ENCODE results near the gene KIF5B. TPM values are rescaled to one million over a fixed set of nuclear protein-coding genes. Genes with fewer than 3 reads are reported as not detected.
"Not testable (repeated sequence)": the region's sequence is repeated elsewhere in the genome, so short reads cannot be mapped to it uniquely, and the experiment has no call there.

KIF5B gene
- total and polyA plus RNA-seq, 12 donors: 30.1 to 205 (median 155) TPM

DNA sequence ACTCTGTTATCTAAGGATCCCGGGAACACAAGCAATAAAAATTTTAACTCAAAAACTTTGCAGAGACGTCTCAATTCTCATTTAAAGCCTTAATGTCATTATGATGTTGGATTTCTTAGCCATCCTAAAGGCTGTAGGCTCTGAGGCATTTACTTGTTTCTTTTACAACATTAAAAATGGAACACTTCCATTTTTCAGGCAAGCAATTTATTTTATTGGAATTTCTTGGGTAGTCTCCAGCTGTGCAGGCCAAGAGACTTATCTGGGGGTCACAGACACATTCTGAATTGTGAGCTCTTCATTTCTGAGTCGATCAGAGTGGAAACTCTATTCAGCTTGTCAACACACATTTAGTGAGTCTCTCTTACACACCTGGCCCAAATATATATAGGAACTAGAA, 48.0 kb upstream of the KIF5B start:
- TF ChIP-seq CTCF (IDR thresholded peaks at IDR 0.05): no peak
- 55 to 56% methylated on average over 3 of the region's 3 CpGs for WGBS, 2 donors
- Histone ChIP-seq H3K27ac (no peak overlapping the region), H3K27me3 (no peaks in the 10 kb centered on the region), H3K9me3 (peaks cover 0 to 6% (median 0%) of the 10 kb centered on the region in 11 donors), H3K4me3 (no peak overlapping the region), H3K36me3 (no peaks in the 10 kb centered on the region), H3K4me1 (peaks cover 0 to 10% (median 0%) of the 10 kb centered on the region in 9 donors)
- ATAC-seq: no peak
- intact Hi-C loops (cut with DNase I): no loop called here
- DNase-seq: no peak

- Histone ChIP-seq H3K27ac (no peak overlapping the region), H3K4me1 (peaks cover 0 to 10% (median 0%) of the 10 kb centered on the region in 9 donors), H3K9me3 (peaks cover 0 to 10% (median 0%) of the 10 kb centered on the region in 11 donors), H3K4me3 (no peak overlapping the region), H3K27me3 (no peaks in the 10 kb centered on the region), H3K36me3 (no peaks in the 10 kb centered on the region)
- ATAC-seq: no peak
- no peak for DNase-seq
- intact Hi-C loops (cut with DNase I): no loop called here
- WGBS, 2 donors: 68 to 82% methylated on average over 3 of the region's 3 CpGs
- no peak for TF ChIP-seq CTCF (IDR thresholded peaks at IDR 0.05)
Observed at GRCh38 chr10:32103721-32104120, 47.5 kb upstream of the KIF5B start.

DNA sequence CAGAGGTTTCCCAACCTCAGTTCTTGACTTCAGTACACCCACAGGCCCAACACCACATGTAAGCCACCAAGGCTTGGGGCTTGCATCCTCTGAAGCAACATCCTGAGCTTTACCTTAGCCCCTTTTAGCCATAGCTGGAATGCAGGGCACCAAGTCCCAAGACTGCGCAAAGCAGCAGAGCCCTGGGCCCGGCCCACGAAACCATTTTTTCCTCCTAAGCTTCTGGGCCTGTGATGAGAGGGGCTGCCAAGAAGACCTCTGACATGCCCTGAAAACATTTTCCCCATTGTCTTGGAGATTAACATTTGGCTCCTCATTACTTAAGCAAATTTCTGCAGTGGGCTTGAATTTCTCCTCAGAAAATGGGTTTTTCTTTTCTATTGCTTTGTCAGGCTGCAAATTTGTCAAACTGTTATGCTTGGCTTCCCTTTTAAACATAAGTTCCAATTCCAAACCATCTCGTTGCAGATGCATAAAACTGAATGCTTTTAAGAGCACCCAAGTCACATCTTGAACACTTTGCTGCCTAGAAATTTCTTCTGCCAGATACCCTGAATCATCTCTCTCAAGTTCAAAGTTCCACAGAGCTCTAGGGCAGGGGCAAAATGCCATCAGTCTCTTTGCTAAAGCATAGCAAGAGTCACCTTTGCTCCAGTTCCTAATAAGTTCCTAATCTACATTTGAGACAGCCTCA, 42.5 kb upstream of the KIF5B start:
- H3K27ac ChIP-seq; H3K4me3 ChIP-seq; H3K27me3 ChIP-seq; DNase-seq; H3K36me3 ChIP-seq; ATAC-seq; H3K4me1 ChIP-seq; intact Hi-C loops (cut with DNase I): not testable (repeated sequence)
- H3K9me3 ChIP-seq: peaks cover 0 to 15% (median 0%) of the 10 kb centered on the region in 11 donors
- WGBS, 2 donors: 65 to 90% methylated on average over 4 of the region's 4 CpGs

DNA sequence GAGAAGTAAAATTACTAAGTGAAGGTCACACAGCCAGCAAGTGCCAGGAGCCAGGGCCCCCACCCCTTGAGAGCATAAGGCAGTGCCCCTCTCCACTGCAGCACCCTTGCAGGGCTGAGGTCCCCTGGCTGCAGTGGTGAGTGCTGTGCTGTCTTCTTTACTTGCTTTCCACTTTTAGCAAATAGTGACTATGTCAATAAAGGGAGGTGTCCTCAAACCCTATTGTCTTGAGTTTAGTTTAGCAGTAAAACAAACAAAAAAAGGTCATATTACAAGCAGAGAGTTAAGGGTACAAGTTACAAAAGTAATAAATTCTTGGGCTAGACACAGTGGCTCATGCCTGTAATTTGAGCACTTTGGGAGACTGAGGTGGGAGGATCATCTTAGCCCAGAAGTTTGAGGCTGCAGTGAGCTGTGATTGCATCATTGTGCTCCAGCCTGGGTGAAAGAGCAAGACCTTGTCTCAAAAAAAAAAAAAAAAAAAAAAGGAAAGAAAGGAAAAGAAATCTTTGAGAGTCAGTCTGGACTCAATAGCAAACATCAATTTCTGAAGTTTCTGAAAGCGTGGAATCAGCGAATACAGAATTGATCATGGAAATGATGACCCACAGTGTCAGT, 39.0 kb upstream of the KIF5B start:
- TF ChIP-seq CTCF (IDR thresholded peaks at IDR 0.05): no peak
- no peak for DNase-seq
- peaks cover 0 to 15% (median 0%) of the 10 kb centered on the region in 11 donors for H3K9me3 ChIP-seq
- H3K4me1 ChIP-seq: no peaks in the 10 kb centered on the region
- ATAC-seq: no peak
- no peaks in the 10 kb centered on the region for H3K27me3 ChIP-seq
- intact Hi-C loops (cut with DNase I): no loop called here
- H3K27ac ChIP-seq: no peak overlapping the region
- H3K36me3 ChIP-seq: no peaks in the 10 kb centered on the region
- 96 to 100% methylated on average over 2 of the region's 2 CpGs for WGBS, 2 donors
- no peak overlapping the region for H3K4me3 ChIP-seq

DNA sequence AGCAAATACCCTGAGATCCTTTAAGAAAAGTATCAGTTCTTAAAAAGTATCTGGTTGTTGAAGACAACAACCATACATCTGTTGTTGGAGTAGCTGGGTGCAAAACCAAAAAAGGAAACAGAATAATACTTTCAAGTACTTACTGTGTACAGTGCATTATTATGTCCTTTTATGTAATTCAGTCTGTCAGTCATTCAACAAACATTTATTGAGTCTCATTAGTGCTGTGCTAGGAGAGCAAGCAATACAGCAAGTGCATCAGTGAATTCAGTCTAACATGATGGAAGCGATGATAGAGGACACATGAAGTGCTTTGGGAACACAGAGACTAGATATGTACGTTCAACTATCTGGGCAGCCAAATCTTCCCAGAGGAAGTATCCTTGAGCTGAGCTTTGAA, 37.4 kb upstream of the KIF5B start:
- 89 to 94% methylated on average over 2 of the region's 2 CpGs for WGBS, 2 donors
- intact Hi-C loops (cut with DNase I): no loop called here
- ATAC-seq (no peak), DNase-seq (no peak)
- Histone ChIP-seq H3K36me3 (no peaks in the 10 kb centered on the region), H3K27me3 (no peaks in the 10 kb centered on the region), H3K9me3 (peaks cover 0 to 4% (median 0%) of the 10 kb centered on the region in 11 donors), H3K4me3 (no peak overlapping the region), H3K27ac (no peak overlapping the region), H3K4me1 (no peaks in the 10 kb centered on the region)
- no peak for TF ChIP-seq CTCF (IDR thresholded peaks at IDR 0.05)
